WERI-Rb-1 (cell line): Measurements from ENCODE around the gene CRTAP.
A peak's percentile ranks its signal among the peaks of the same experiment; 100 is the strongest.

Source experiments
- DNase-seq: peaks from one replicate; pipeline ENCODE4 v3.0.0-alpha.2; 2020
- H3K27ac ChIP-seq: fragments of 250-450 bp; sonication (Bioruptor Pico); 2 replicates; pipeline ENCODE4 v1.5.1; 2020; ENCODE audit warnings: mild to moderate bottlenecking, moderate library complexity
- H3K27me3 ChIP-seq: fragments of 250-450 bp; sonication (Bioruptor Pico); 2 replicates; pipeline ENCODE4 v1.5.1; 2021; ENCODE audit warnings: mild to moderate bottlenecking, low read depth, moderate library complexity; ENCODE audit not compliant: insufficient read depth, severe bottlenecking
- H3K36me3 ChIP-seq: fragments of 250-450 bp; sonication (Bioruptor Pico); 2 replicates; pipeline ENCODE4 v1.5.1; 2020; ENCODE audit warnings: mild to moderate bottlenecking, moderate library complexity
- H3K4me3 ChIP-seq: 2 replicates; pipeline ENCODE4 v1.5.1; 2011; ENCODE audit warnings: low read depth, mild to moderate bottlenecking, control low read depth, low read length
- H3K9me3 ChIP-seq: fragments of 250-450 bp; sonication (Bioruptor Pico); 2 replicates; pipeline ENCODE4 v1.5.1; 2021; ENCODE audit warnings: mild to moderate bottlenecking, moderate library complexity; ENCODE audit not compliant: severe bottlenecking
- TF ChIP-seq, protein P1 (sequence below): IDR thresholded peaks from 2 replicates; pipeline ENCODE4 v1.5.1; 2011; ENCODE audit warnings: low read depth, mild to moderate bottlenecking, control low read depth, inconsistent platforms, low read length

Gene CRTAP

DNA sequence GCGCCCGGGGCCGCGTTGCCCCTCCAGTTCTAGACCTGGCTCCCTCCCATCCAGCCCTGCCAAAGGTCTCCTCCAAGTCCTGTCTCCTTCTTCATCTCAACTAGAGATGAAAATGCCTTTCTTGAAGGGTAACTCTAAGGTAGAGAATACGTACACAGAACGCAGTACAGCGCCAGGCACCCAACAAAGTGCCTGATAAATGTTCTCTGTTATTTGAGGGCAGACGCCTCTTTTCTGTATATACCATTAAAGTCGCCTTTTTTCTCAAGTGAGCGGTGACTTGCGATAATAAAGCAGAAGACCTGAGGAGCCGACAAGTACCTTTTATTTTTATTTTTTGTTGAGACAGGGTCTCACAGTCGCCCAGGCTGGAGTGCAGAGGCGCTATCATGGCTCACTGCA is 809 bp downstream of the CRTAP start:
- H3K9me3 ChIP-seq, result no peaks in the 10 kb centered on the region
- H3K4me3 ChIP-seq, result peak overlapping the region; percentile 78
- H3K36me3 ChIP-seq, result peaks cover 6% of the 10 kb centered on the region
- no peak overlapping the region; the same call in 1 of the 2 replicates for H3K27ac ChIP-seq
- no peaks in the 10 kb centered on the region for H3K27me3 ChIP-seq
- DNase-seq, result no peak
- TF ChIP-seq, protein P1, sequence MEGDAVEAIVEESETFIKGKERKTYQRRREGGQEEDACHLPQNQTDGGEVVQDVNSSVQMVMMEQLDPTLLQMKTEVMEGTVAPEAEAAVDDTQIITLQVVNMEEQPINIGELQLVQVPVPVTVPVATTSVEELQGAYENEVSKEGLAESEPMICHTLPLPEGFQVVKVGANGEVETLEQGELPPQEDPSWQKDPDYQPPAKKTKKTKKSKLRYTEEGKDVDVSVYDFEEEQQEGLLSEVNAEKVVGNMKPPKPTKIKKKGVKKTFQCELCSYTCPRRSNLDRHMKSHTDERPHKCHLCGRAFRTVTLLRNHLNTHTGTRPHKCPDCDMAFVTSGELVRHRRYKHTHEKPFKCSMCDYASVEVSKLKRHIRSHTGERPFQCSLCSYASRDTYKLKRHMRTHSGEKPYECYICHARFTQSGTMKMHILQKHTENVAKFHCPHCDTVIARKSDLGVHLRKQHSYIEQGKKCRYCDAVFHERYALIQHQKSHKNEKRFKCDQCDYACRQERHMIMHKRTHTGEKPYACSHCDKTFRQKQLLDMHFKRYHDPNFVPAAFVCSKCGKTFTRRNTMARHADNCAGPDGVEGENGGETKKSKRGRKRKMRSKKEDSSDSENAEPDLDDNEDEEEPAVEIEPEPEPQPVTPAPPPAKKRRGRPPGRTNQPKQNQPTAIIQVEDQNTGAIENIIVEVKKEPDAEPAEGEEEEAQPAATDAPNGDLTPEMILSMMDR, result no peak

DNA sequence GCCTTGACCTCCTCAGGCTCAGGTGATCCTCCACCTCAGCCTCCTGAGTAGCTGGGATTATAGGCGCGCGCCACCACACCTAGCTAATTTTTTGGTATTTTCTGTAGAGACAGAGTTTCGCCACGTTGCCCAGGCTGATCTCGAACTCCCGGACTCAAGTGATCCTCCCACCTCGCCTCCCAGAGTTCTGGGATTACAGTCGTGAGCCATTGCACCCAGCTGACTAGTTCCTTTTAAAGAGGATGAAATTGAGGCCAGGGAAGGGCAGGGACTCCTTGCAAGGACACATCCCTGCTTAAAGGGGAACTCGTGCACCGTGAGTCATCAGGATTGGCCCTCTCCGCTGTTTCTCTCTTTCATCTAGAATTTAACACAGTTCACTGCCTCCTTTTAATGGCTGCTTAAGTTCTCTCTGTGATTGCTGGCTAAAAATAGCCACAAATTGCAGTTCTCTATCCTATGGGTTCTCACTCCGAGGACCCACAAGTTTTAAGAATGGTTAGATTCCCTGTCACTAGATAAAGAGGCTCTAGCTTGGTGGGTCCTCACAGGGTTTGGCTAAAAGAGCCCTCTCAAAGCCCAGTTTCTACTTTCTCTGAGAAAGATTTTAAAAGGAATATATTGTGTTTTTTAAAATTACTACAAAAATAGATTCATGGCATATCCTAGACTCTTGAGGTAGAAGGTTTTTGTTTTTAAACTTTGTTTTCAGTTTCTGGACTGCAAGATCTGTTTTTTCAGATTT is 1.4 kb downstream of the CRTAP start:
- peaks cover 7% of the 10 kb centered on the region for H3K36me3 ChIP-seq
- H3K27me3 ChIP-seq, result no peaks in the 10 kb centered on the region
- no peak for DNase-seq
- TF ChIP-seq, protein P1, result no peak
- H3K27ac ChIP-seq, result no peak overlapping the region
- H3K9me3 ChIP-seq, result no peaks in the 10 kb centered on the region
- H3K4me3 ChIP-seq, result no peak overlapping the region

DNA sequence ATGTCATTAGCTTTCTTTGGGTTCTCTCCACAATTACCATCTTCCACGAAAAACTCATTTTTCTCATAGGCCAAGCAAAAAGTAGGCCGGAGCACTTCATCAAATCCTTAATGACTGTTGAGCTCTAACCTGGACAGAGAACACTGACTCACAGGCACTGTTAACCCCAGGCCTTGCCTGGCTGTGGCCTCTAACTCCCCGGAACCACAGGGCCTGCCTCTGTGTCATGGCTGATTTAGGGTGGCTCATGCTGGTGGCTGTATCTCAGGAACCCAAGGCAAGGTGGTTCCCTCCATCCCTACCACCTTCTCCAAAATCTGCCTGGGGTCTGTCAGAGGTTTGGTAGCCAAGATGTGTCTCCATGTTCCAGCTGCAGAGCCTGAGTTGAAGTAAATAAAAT is 3.6 kb downstream of the CRTAP start:
- TF ChIP-seq, protein P1, result no peak
- Histone ChIP-seq H3K9me3 (no peaks in the 10 kb centered on the region), H3K36me3 (peaks cover 18% of the 10 kb centered on the region), H3K27me3 (no peaks in the 10 kb centered on the region), H3K4me3 (no peak overlapping the region), H3K27ac (no peak overlapping the region)
- no peak for DNase-seq

- Histone ChIP-seq H3K27ac (no peak overlapping the region), H3K9me3 (no peaks in the 10 kb centered on the region), H3K36me3 (peaks cover 22% of the 10 kb centered on the region), H3K4me3 (no peak overlapping the region), H3K27me3 (no peaks in the 10 kb centered on the region)
- no peak for DNase-seq
- TF ChIP-seq, protein P1, result no peak
Measured at GRCh38 chr3:33119891-33120290, 6.1 kb downstream of the CRTAP start.

- Histone ChIP-seq H3K27ac (no peak overlapping the region), H3K9me3 (no peaks in the 10 kb centered on the region), H3K27me3 (no peaks in the 10 kb centered on the region), H3K36me3 (peaks cover 25% of the 10 kb centered on the region), H3K4me3 (no peak overlapping the region)
- TF ChIP-seq, protein P1, result no peak
- DNase-seq, result no peak
Measured at GRCh38 chr3:33122991-33123390, 9.2 kb downstream of the CRTAP start.

DNA sequence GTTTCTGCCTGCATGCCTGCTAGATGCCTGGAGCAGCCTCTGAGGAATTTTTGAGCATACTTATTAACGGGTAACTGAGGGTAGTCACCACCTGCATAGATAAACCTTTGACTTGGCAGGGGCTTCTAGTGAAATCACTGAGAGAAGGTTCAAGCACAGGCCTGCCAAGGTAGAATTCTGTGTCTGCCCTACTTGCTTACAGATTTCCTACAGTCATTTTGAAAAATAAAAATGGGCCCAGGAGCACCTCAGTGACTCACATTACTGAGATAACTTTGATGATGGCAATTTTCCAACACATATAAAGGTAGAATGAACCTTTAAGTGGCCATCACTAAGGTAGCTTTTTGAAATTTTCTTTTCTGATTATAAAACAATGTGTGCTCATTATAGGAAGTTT is 10.8 kb downstream of the CRTAP start:
- Histone ChIP-seq H3K36me3 (peaks cover 25% of the 10 kb centered on the region), H3K27ac (no peak overlapping the region)

More for the DNA sequence above, 10.8 kb downstream of the CRTAP start:
- no peaks in the 10 kb centered on the region for H3K27me3 ChIP-seq
- no peak overlapping the region for H3K4me3 ChIP-seq
- no peaks in the 10 kb centered on the region for H3K9me3 ChIP-seq
- DNase-seq, result no peak
- TF ChIP-seq, protein P1, result no peak
